ENCODE results near the gene HSD17B8.
A peak's percentile ranks its signal among the peaks of the same experiment; 100 is the strongest.

The HSD17B8 gene

DNA sequence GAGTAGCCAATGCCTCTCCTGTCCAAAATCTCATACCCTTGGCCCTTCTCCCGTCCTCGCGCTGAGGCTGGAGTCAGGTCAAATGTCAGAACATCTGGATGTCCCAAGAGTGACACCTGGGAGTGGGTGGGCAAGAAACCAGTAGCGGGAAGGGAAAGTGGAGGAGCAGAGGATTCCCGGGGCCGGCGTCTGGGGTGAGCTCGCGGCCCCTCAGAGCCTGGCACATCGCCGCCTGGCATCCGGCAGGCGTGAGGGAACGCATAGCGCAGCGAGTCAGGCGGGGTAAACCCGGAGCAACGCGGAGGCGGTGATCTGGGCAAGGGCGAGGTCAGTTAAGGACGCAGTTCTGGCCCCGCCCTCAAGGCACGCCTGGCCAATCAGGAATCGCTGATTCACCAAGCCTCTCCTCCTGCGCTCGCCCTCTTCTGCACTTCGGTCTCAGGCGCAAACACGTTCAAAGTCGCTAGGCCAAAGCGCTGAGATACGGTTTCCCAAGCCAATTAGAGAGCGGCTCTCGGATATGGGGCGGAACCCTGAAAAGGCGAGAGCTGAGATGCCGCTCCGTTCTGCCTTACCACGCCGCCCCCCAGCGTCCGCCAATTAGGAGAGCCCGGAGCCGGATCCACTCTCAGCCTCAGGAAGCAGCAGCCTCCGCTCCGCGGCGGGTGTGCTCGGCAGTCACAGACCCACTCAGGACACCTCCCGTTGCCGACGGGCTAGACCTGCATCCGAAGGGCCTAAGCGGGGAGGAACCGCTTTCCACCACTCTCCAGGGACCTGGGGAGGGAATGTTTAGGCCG, 44.7 kb downstream of the HSD17B8 start:
- TF ChIP-seq, protein P1, sequence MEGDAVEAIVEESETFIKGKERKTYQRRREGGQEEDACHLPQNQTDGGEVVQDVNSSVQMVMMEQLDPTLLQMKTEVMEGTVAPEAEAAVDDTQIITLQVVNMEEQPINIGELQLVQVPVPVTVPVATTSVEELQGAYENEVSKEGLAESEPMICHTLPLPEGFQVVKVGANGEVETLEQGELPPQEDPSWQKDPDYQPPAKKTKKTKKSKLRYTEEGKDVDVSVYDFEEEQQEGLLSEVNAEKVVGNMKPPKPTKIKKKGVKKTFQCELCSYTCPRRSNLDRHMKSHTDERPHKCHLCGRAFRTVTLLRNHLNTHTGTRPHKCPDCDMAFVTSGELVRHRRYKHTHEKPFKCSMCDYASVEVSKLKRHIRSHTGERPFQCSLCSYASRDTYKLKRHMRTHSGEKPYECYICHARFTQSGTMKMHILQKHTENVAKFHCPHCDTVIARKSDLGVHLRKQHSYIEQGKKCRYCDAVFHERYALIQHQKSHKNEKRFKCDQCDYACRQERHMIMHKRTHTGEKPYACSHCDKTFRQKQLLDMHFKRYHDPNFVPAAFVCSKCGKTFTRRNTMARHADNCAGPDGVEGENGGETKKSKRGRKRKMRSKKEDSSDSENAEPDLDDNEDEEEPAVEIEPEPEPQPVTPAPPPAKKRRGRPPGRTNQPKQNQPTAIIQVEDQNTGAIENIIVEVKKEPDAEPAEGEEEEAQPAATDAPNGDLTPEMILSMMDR (conservative IDR thresholded peaks at IDR 0.05; ENCODE audit: low read depth, low read length), result peak; percentile 5
- H3K4me3 ChIP-seq (ENCODE audit: low read depth, low read length), result peak overlapping the region; percentile 78
- DNase-seq (ENCODE audit: low read depth), result peak; percentile 99

DNA sequence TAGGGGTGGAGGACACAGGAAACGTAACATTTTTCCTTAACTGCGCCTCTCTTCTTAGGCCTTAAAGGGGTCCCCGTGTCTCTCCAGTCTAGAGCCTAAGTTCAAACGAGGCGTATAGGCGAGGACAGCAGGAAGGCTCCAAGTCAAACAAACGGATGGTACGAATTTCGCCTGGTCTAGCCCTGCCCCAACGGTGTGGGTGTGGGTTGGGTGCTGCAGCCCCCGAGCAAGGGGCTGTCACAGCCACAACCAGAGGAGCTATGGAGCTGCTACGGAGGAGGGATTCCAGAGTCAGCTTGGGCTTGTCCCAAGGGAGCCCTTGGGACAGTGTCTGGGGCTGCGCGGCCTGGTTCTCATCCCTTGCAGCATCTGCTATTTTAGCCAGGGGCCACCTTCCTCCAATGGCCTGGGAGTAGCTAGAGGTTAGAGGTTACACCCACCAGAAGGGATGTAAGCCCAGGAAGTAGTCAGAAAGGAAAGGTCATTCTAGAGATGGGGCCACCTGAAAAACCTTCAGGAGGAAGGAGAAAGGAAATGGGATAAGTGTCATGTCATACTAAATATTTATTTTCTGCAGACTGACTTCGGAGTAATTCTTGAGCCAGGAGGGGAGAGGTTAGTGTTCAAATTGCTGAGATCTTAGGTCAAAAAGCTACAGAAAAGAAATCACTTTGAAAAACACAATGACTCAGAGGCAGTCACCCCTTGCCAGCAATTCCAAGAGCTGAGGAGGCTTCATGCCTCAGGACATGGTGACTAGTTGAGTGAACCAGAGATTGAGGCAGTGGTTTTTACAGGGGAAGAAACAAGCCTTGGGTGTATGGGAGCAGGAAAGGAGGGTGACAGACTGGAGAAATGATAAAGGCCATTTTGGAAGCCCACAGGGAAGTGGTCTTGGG, 45.5 kb downstream of the HSD17B8 start:
- peak; percentile 76 for DNase-seq (ENCODE audit: low read depth)
- H3K4me3 ChIP-seq (ENCODE audit: low read depth, low read length), result peak overlapping the region; percentile 78
- TF ChIP-seq, protein P1 (conservative IDR thresholded peaks at IDR 0.05; ENCODE audit: low read depth, low read length), result no peak

DNA sequence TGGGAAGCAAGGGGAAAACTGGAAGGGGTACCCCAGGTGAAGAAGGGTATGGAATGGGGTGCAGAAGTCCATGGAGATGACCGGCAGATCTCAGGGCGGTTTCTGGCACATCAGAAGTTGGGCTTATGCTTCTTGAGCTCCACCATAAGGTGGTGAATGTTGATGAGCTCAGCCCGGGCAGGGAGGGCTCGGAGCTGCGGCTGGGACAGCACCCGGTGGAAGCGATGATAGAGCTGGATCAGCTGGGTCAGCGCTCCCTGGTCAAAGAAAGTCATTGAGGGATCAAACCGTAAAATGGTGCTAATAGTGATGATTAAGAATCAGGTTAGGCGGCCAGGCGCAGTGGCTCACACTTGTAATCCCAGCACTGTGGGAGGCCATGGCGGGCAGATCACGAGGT, 46.3 kb downstream of the HSD17B8 start:
- TF ChIP-seq, protein P1 (conservative IDR thresholded peaks at IDR 0.05; ENCODE audit: low read depth, low read length), result no peak
- DNase-seq (ENCODE audit: low read depth), result no peak
- H3K4me3 ChIP-seq (ENCODE audit: low read depth, low read length), result no peak overlapping the region

DNA sequence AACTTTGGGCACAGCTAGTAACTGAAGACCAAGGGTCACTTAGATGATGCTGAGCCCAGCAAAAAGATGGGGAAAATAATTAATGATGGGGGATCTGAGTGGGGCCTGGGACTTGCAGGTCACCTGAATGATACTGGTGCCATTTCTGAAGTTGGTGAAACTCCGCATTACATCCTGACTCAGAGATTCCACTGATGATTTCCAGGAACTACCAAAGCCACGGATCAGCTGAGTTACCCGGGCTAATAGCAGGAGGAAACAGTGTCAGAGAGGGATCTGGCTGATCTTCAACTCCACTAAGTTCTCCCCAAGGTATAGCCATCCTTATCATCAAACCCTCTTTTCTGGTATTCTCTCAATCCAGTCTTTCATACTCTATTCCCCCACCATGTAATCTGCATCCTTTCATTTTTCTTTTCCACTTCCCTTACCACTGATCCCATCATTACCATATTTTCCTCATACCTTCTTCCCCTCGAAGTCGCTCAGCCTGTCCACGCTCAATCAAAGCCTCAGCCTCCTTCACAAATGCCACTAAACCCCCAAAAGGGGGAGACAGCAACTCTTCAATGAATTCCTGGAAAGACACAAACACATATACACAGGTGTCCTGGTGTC, 47.0 kb downstream of the HSD17B8 start:
- peak; percentile 22 for DNase-seq (ENCODE audit: low read depth)
- TF ChIP-seq, protein P1 (conservative IDR thresholded peaks at IDR 0.05; ENCODE audit: low read depth, low read length), result no peak
- H3K4me3 ChIP-seq (ENCODE audit: low read depth, low read length), result no peak overlapping the region

DNA sequence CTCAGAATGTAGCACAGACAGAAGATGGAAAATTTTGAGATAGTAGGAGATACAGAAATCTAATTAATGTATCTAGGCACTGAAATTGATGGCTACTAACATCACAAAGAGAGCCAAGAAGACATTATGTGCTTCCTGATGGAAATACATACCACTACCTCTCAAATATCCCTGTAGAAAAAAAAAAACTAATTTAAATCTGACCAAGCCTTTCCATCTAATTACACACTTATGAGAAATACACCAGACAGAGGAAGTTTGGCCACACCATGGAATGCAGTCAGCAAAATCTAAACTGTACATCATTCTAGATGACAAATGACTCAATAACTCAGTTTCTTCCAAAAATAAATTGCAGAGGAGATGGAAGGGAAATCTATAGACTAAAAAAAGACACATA, 48.3 kb downstream of the HSD17B8 start:
- TF ChIP-seq, protein P1 (conservative IDR thresholded peaks at IDR 0.05; ENCODE audit: low read depth, low read length), result no peak
- no peak for DNase-seq (ENCODE audit: low read depth)

DNA sequence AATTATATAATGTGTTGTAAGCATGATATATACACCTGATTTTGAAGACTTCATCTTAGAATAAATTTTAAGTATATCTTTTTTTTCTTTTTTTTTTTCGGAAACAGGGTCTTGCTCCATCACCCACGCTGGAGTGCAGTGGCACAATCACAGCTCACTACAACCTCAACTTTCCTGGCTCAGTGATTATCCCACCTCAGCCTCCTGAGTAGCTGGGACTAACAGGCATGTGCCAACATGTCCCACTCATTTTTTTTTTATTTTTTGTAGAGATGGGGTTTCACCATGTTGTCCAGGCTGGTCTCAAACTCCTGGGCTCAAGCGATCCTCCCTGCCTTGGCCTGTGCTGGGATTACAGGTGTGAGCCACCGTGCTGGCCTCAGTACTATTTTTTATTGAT, 50.1 kb downstream of the HSD17B8 start:
- TF ChIP-seq, protein P1 (conservative IDR thresholded peaks at IDR 0.05; ENCODE audit: low read depth, low read length), result no peak

More for the DNA sequence above, 48.3 kb downstream of the HSD17B8 start:
- H3K4me3 ChIP-seq (ENCODE audit: low read depth, low read length), result no peak overlapping the region

More for the DNA sequence above, 50.1 kb downstream of the HSD17B8 start:
- no peak for DNase-seq (ENCODE audit: low read depth)
- H3K4me3 ChIP-seq (ENCODE audit: low read depth, low read length), result no peak overlapping the region

Measured in choroid plexus epithelial cell (primary cell).